NT2/D1 (cell line): ENCODE data around the gene SCGB1D1.

Experiments used
- YY1 ChIP-seq: IDR thresholded peaks from 2 replicates; pipeline ENCODE4 v1.6.1; 2011; ENCODE audit not compliant: insufficient read length, insufficient read depth
- ZNF274 ChIP-seq: IDR thresholded peaks from 2 replicates; pipeline ENCODE4 v1.6.1; 2011; ENCODE audit warnings: mild to moderate bottlenecking, low read depth, low read length

DNA sequence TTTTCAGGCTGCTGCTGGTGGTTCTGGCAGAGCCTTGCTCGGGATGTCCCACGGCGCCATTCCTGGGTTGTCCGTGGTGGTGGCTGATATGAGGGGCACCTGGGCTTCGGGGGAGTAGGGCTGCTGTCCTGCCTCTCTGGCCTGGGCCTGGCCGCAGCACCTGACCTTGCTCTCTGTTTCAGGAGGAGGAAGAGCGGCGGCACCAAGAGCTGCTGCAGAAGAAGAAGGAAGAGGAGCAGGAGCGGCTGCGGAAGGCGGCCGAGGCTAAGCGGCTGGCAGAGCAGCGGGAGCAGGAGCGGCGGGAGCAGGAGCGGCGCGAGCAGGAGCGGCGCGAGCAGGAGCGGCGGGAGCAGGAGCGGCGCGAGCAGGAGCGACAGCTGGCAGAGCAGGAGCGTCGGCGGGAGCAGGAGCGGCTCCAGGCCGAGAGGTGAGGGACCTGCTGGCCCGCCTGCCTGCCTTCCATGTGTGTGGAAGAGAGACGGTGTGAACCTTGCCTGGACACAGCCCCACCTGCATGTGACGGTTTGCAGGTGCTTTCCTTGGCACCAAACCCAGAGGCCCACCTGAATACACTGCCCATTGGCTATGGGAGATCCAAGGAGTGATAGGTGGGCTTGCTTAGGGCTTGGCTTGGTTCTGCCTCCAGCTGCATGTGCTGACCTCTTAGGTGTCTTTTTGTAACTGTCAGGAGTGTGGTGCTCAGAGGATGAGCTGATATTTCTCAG lies 43.4 kb upstream of the SCGB1D1 start:
- no peak for TF ChIP-seq ZNF274
- no peak for TF ChIP-seq YY1
